Amygdala (tissue), 56 donors: ENCODE data around the gene SULT1A1.
"Not testable (repeated sequence)": the region's sequence is repeated elsewhere in the genome, so short reads cannot be mapped to it uniquely, and the experiment has no call there.

Experiments
- DNase-seq, 56 donors: peaks; one replicate each; lab custom pipeline; 2025; lab: John Stamatoyannopoulos, UW

SULT1A1 gene

DNA sequence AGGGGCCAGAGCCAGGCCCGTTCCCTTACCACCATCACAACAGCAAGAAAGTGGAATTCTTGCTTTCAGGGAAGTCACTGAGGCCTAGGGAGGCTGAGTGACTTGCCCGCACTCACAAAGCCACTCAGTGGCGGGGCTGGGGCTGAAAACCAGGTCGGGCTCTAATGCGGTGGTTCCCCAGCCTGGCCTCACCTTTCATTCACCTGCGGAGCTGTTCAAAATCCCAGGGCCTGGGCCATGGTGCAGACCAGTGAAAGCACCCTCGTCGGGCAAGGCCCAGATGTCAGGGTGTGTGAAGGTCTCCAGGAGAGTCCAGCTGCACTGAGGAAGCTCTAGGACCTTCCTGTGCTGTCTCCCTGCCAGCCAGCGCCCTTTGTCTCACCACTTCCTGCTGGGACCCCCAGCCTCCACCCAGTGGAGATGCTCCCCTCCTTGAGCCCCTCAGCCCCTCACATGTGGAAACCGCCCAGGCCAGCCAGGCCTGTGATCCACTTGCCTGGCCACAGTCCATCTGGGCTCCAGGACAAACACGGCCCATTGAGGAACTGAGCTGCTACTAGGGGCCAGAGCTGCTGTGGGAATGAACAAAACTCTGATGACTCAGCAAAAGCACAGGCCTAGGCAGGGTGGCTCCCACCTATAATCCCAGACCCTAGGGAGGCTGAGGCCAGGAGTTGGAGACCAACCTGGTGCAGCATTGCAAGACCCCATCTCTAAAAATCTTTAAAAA, 812 bp downstream of the SULT1A1 start:
- DNase-seq: peak in 9 of 56 donors; percentile 4 to 43 (median 16)

DNA sequence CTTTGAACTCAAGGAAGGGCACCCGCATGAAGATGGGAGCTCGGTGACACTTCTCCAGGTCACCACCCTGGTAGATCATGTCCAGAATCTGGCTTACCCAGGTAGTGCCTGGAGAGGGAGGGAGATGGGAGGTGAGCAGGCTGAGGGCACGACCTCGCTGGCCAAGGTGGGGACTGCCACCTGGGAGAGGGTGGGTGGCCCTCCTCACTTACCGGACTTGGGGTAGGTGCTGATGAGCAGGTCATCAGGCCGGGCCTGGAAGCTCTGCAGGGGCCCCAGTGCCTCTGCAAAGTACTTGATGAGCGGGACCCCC, 1.4 kb downstream of the SULT1A1 start:
- DNase-seq: not testable (repeated sequence)

GRCh38 chr16:28607681-28608495, 2.0 kb downstream of the SULT1A1 start:
- DNase-seq: not testable (repeated sequence)

DNA sequence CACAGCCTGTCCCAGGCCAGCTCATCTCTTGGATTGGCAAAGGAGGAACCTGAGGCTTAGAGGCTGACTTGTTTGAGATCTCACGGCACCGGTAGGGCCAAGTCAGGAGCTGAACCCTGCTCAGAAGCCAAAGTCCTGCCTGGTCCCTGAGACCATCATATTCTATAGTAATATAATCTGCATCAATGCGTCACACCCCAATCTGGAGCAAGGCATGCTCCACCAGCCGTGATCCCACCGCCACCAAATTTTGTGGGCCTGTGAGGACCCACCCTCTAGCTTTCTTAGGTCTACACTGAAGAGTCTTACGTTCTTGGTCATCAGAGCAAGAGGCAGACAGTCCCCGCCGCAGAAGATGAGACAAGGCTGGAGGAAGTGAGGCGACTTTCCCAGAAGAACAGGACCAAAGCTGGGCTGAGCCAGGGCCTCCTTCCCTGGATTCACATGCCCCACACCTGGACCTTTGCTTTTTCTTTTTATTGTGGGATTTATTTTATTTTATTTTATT, 2.7 kb downstream of the SULT1A1 start:
- DNase-seq: no peak

GRCh38 chr16:28606291-28607115, 3.3 kb downstream of the SULT1A1 start:
- no peak for DNase-seq

DNA sequence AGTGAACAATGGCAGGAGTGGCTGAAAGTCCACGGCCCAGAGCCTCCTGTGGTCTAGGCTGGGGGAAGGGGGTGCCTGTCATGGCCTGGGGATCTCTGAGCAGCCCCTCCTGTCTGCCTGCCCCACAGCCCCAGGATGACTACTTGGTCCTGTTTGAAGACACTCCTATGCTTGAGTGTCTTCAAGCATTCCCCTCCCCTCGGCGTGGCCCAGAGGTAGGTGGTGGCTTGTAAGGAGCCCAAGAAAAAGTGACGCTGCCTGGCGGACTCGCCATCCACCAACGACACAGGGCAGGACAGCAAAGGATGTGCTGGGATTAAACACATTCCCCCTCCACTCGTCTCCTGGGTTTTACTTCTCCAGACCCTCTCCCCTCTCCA, 5.7 kb downstream of the SULT1A1 start:
- no peak for DNase-seq

GRCh38 chr16:28603381-28604185, 6.3 kb downstream of the SULT1A1 start:
- no peak for DNase-seq

DNA sequence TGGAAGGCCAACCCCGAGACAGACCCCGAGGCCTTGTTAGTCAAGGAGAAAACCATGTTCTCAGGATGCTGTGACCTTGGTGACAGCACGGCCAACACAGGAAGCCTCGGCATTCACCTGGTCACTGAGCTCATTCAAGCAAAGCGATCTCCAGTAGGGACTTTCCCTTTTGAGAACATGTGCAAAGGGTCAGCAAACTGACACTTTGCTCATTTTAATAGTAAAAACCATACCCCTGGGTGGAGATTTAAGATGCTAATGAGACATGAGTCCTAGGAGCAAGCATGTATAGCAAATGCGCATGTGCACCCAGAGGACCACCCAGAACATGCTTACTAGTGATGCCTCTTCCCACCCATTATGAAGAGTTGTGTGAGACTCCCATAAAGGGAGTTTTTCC, 7.3 kb downstream of the SULT1A1 start:
- no peak for DNase-seq

- not testable (repeated sequence) for DNase-seq
Observed at GRCh38 chr16:28602062-28602461, 7.8 kb downstream of the SULT1A1 start.

GRCh38 chr16:28601589-28601988, 8.3 kb downstream of the SULT1A1 start:
- DNase-seq: not testable (repeated sequence)

- not testable (repeated sequence) for DNase-seq
Observed at GRCh38 chr16:28600965-28601364, 8.9 kb downstream of the SULT1A1 start.

- DNase-seq: not testable (repeated sequence)
Observed at GRCh38 chr16:28599377-28600285, 10.2 kb downstream of the SULT1A1 start.

DNA sequence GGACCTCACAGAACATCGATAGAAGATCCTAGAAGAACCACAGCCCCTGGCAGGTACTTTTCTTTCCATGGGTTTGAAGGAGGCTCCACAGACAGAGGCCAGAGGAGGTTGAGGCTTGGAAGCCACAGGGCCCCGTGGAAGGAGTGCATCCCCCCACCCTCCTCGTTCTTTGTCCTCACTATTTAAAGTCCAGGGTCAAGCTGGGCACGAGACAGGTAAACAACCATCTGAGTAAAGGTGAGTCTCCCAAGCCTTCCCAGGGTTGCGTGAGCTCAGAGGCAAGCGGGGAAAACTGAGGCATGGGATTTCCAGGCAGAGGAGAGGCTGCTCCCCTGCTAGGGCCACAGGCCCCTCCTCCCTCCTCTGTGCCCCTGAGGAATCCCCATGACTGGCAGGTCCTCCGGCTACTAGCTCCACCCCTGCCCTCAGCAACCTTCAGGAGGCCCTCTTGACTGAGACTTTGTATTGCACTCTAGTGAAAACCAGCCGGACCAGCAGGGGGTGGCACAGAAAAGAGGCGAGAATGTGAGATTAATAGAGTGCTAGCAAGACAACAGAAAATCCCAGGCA, 12.1 kb downstream of the SULT1A1 start:
- DNase-seq: no peak

GRCh38 chr16:28596840-28597691, 12.8 kb downstream of the SULT1A1 start, which contains the start of gene SULT1A2:
SULT1A2 (minus strand) TSS chr16:28597050; CDS start chr16:28595930, 1,120 bp downstream.
- DNase-seq: no peak

DNA sequence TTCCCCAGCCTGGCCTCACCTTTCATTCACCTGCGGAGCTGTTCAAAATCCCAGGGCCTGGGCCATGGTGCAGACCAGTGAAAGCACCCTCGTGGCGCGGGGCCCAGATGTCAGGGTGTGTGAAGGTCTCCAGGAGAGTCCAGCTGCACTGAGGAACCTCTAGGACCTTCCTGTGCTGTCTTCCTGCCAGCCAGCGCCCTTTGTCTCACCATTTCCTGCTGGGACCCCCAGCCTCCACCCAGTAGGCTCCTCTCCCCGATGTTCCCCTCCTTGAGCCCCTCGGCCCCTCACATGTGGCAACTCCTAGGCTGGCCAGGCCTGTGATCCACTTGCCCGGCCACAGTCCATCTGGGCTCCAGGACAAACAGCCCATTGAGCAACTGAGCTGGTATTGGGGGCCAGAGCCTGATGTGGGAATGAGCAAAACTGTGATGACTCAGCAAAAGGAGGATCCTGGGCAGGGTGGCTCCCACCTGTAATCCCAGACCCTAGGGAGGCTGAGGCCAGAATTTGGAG, 13.7 kb downstream of the SULT1A1 start:
- no peak for DNase-seq

- DNase-seq: not testable (repeated sequence)
Observed at GRCh38 chr16:28595451-28595850, 14.4 kb downstream of the SULT1A1 start.

DNA sequence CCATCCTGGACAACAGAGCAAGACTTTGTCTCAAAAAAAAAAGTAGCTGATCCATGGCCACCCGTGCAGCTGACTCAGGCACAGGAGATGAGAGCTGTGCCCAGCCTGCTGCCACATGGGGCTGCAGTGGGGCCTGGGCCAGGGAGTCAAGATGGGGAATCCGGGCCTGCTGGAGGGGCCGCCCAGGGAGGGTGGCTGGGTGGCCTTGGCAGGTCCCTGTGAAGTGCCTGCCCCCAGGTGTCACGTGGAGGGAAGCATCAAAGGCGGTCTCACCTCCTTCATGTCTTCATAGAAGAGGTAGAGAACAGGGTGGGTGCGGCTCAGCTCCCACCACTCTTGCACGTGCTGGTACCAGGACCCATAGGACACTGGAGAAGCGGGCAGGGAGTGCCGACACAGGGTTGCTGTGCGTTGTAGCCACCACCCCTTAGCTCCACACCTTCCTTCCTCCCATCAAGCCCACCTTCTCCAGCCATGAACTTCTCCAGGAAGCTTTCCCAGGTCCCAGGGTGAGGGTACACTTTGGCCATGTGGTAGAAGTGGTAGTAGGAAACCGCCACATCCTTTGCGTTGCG, 16.8 kb downstream of the SULT1A1 start:
- DNase-seq: no peak
